Tibial nerve (tissue), 4 donors: Measurements from ENCODE around the gene HS2ST1.

Source experiments
- CTCF ChIP-seq, 5 experiments: fragments of 200-600 bp in 3 of 5; fragments of 450-650 bp in 2 of 5; sonication (generic) in 3 of 5; IDR thresholded peaks; one replicate each; pipeline ENCODE4 v1.5.1; 2016 to 2019; ENCODE audit warnings: antibody characterized with exemption in 5 of 5, mild to moderate bottlenecking in 3 of 5, moderate library complexity in 2 of 5
- EP300 ChIP-seq, 2 donors: sonication (generic); formaldehyde crosslinking; IDR thresholded peaks; one replicate each; pipeline ENCODE4 v1.6.1; 2017; ENCODE audit warnings: antibody characterized with exemption in 2 of 2, mild to moderate bottlenecking in 1 of 2

DNA sequence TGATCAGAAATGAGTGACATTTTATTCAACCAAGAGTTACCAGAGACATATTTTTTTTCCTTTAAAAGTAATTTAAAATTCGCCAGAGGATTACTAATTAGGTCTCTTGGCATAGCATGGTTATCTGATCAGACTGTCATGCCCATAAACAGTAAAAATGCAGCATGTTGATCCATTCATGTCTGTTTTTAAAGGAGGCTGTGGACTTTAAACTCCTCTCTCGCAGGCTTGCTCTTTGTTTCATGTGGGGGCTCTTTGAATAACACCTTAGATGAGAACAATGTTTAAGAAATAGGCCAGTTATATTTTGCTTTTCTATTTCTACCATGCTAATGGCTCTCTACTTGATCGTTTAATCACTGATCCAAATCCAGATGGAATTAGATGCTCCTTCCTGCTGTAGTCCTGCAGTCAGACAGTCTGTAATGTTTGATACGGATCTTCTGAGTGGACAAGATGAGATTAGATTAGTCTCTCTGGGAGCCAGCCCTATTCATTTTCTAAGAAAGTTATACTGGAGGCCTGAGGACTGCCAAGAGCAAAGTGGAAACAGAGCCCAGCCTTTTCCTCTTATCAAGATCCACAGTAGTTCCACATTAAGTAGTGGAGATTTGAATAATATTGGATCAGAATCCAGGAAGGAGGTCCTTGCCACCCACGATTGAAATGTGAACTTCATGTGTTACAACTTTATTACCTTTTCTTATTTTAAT is 197.4 kb downstream of the HS2ST1 start:
- TF ChIP-seq CTCF (IDR thresholded peaks at IDR 0.05), result no peak
- TF ChIP-seq EP300 (IDR thresholded peaks at IDR 0.05), result no peak
